ENCODE data around the gene MYO19. TPM values are rescaled to one million over a fixed set of nuclear protein-coding genes. Genes with fewer than 3 reads are reported as not detected.
"Not testable (repeated sequence)": the region's sequence is repeated elsewhere in the genome, so short reads cannot be mapped to it uniquely, and the experiment has no call there.

Gene MYO19
- total and polyA plus RNA-seq, 8 donors = 16.4 to 46.4 (median 28.3) TPM

DNA sequence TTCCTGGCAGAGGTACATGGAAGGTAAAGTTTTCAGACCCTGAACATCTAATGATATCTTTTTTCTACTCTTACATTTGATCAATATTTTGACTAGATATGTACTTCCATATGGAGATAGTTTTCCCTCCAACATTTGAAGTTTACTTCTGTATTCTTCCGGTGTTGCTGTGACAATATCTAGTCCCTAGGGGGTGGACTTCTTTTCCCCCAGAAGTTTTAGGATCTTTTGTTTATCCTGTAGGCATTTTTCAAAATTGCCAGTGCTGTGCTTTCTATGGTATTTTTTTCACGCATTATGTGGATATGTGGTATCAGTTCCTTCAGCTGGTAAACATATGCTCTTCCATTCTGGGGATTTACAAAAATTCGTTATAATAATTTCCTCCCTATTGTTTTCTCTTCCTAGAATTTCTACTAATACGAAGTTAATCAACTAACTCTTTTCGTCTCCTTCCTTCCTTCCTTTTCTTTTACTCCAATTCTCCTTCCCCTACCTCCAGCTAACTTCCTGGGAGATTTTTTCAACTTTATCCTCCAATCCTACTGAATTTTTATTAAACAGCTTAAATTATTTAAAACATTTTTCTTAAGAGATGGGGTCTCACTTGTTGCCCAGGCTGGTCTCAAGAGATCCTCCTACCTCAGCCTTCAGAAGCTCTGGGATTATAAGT lies 74.3 kb downstream of the MYO19 start:
- no peak for DNase-seq
- TF ChIP-seq, protein P1, sequence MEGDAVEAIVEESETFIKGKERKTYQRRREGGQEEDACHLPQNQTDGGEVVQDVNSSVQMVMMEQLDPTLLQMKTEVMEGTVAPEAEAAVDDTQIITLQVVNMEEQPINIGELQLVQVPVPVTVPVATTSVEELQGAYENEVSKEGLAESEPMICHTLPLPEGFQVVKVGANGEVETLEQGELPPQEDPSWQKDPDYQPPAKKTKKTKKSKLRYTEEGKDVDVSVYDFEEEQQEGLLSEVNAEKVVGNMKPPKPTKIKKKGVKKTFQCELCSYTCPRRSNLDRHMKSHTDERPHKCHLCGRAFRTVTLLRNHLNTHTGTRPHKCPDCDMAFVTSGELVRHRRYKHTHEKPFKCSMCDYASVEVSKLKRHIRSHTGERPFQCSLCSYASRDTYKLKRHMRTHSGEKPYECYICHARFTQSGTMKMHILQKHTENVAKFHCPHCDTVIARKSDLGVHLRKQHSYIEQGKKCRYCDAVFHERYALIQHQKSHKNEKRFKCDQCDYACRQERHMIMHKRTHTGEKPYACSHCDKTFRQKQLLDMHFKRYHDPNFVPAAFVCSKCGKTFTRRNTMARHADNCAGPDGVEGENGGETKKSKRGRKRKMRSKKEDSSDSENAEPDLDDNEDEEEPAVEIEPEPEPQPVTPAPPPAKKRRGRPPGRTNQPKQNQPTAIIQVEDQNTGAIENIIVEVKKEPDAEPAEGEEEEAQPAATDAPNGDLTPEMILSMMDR (IDR thresholded peaks at IDR 0.05) = no peak
- no peak overlapping the region for H3K27ac ChIP-seq
- no peak for FAIRE-seq
- H3K36me3 ChIP-seq = no peaks in the 10 kb centered on the region
- H3K4me3 ChIP-seq = no peak overlapping the region
- H3K9me3 ChIP-seq = no peaks in the 10 kb centered on the region
- 48 to 62% methylated on average over 5 of the region's 5 CpGs for WGBS, 2 donors
- H3K27me3 ChIP-seq = no peaks in the 10 kb centered on the region
- intact Hi-C loops (cut with DNase I) = no loop called here
- H3K4me1 ChIP-seq = no peaks in the 10 kb centered on the region
- no peak for ATAC-seq

DNA sequence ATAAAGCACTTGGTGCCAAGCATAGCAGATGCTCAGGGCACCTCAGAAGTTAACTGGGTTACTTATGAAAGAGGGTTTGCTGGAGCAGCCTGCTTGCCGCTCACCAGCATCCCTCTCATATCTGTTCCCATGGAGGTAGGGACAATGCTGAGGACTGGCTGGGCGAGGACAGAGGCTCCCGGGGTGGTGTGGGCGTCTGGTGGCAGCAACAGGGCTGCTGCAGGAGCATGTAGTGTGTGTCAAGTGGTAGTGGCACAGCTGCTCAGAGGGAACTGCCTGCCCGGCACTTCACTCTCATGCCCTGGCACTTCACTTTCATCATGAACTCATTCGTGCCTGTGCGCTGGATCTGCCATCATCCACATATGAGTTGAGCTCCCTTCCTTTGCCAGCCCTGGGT lies 75.1 kb downstream of the MYO19 start:
- DNase-seq (no peak), ATAC-seq (no peak), FAIRE-seq (no peak)
- Histone ChIP-seq H3K4me3 (no peak overlapping the region), H3K27ac (no peak overlapping the region), H3K27me3 (no peaks in the 10 kb centered on the region), H3K36me3 (no peaks in the 10 kb centered on the region), H3K4me1 (no peaks in the 10 kb centered on the region), H3K9me3 (no peaks in the 10 kb centered on the region)
- WGBS, 2 donors = 48 to 57% methylated on average over 7 of the region's 7 CpGs
- TF ChIP-seq, protein P1 (IDR thresholded peaks at IDR 0.05) = no peak
- intact Hi-C loops (cut with DNase I) = no loop called here

DNA sequence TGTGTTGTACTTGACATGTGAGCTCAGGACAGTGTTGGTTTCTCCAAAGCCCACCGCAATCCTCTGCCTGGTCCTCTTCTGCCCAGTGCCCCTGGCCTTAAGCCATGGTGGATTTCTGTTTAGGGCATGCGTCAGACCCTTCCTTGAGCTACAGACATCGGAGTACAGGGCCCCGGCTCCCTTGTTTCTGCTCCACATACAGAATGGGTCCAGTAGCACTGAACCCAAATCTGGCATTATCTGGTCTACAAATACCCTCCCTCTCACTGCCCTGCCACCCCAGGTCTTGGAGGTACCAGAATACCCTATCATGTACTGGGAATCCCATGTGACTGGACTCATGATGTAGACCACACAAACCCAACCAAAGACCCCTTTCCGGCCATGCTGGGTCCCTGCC lies 75.6 kb downstream of the MYO19 start:
- TF ChIP-seq, protein P1 (IDR thresholded peaks at IDR 0.05) = no peak
- no peak for DNase-seq
- Histone ChIP-seq H3K4me3 (no peak overlapping the region), H3K27me3 (no peaks in the 10 kb centered on the region), H3K9me3 (no peaks in the 10 kb centered on the region), H3K36me3 (no peaks in the 10 kb centered on the region), H3K4me1 (no peaks in the 10 kb centered on the region), H3K27ac (no peak overlapping the region)
- ATAC-seq = no peak
- WGBS, 2 donors = 71 to 84% methylated on average over 5 of the region's 5 CpGs
- intact Hi-C loops (cut with DNase I) = no loop called here
- no peak for FAIRE-seq

DNA sequence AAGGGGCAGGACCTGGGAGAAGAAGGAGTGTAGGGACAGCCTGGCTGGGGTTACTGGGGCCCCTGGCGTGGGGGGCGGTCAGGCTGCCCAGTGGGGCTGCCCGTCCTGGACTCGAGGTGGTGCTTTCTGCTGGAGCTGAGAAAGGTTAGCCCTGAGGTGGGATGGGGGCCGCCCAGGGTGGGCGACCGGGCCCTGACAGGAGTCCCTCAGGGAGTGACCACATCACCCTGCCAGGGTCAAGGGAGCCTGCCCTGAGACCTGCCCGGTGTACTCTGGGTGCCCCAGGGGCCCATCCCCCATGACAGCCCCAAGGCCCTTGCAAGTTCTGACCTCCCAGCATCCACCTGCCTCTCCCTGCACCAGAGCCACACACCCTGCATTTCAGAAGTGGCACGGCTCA lies 77.0 kb downstream of the MYO19 start:
- H3K4me3 ChIP-seq; H3K27ac ChIP-seq; H3K9me3 ChIP-seq; H3K27me3 ChIP-seq; H3K36me3 ChIP-seq; FAIRE-seq; ATAC-seq; DNase-seq; H3K4me1 ChIP-seq; intact Hi-C loops (cut with DNase I): not testable (repeated sequence)
- 74 to 86% methylated on average over 8 to 9 of the region's 9 CpGs for WGBS, 2 donors

DNA sequence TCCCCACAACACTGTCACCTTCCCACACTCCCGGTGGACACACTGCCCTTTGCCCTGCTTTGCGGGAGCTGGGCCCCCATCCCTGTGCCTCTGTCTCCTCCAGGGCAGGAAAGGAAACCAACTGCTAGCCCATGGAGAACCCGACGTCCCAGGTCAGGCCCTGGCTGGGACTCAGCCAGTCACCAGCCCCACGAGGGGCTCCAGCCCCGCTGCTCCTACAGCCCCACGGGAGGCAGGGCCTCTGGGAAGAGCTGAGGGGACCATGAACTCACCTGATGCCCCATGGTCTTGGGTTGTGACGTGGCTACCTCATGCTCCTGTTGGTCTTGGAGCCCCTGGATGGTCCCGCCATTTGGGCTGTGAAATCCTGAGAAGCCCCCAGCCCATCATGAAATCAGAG lies 81.8 kb downstream of the MYO19 start:
- H3K4me1 ChIP-seq; ATAC-seq; FAIRE-seq; DNase-seq; H3K9me3 ChIP-seq; intact Hi-C loops (cut with DNase I); H3K4me3 ChIP-seq; H3K27ac ChIP-seq; H3K36me3 ChIP-seq; H3K27me3 ChIP-seq: not testable (repeated sequence)
- WGBS, 2 donors = 53 to 55% methylated on average over 9 of the region's 9 CpGs

DNA sequence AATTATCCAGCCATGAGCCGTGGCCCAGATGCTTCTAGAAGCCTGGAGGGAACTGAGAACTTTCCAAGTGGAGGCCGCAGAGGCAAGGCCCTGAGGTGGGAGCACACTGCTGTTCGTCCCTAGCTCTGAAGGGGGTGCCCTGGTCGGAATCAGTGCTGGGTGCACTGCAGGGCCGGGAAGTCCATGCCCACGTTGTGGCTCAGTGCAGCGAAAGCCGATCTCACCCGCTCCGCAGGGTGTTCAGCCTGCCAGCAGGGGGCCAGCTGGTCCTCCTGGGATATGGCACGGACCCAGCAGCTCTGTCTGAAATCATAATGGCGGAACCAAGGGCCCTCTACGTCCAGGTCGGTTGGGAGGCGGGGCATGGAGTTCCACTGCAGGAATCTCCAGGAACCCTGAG lies 84.7 kb downstream of the MYO19 start:
- DNase-seq; H3K27me3 ChIP-seq; H3K4me3 ChIP-seq; H3K4me1 ChIP-seq; FAIRE-seq; H3K9me3 ChIP-seq; H3K27ac ChIP-seq; ATAC-seq; intact Hi-C loops (cut with DNase I); H3K36me3 ChIP-seq: not testable (repeated sequence)
- WGBS, 2 donors = 28 to 39% methylated on average over 10 to 11 of the region's 15 CpGs

Other genes with a start within 250 kb of the MYO19 start
- gene TBC1D3G, start 211.0 kb downstream of the MYO19 start, total RNA-seq = 1 to 10 TPM in 1 of 6 donors, not detected in 5; 1.6 TPM
- gene TBC1D3G, start 211.0 kb downstream of the MYO19 start, polyA plus RNA-seq = 10 to 100 TPM in 1 of 2 donors, under 1 TPM in 1; 0.85 to 16.7 TPM
- gene TBC1D3H, start 146.4 kb downstream of the MYO19 start, total RNA-seq = not detected
- 1 to 10 TPM in 1 of 2 donors, not detected in 1; 2.6 TPM for gene TBC1D3H, start 146.4 kb downstream of the MYO19 start, polyA plus RNA-seq
- 10 to 100 TPM; 13.6 to 19.2 (median 15.4) TPM for gene ZNHIT3, start 48.2 kb downstream of the MYO19 start, total RNA-seq
- gene ZNHIT3, start 48.2 kb downstream of the MYO19 start, polyA plus RNA-seq = 10 to 100 TPM; 20.4 to 31.8 TPM
- 1 to 10 TPM; 1.1 to 3.7 (median 2.9) TPM for gene PIGW, start 119 bp upstream of the MYO19 start, total RNA-seq
- 1 to 10 TPM; 2.4 to 3.9 TPM for gene PIGW, start 119 bp upstream of the MYO19 start, polyA plus RNA-seq
- 10 to 100 TPM; 27.3 to 41.5 (median 36.7) TPM for gene GGNBP2, start 10.1 kb upstream of the MYO19 start, total RNA-seq
- gene GGNBP2, start 10.1 kb upstream of the MYO19 start, polyA plus RNA-seq = 10 to 100 TPM; 28.4 to 41.8 TPM
- 1 to 10 TPM; 6.5 to 9.1 (median 7.6) TPM for gene DHRS11, start 57.0 kb upstream of the MYO19 start, total RNA-seq
- 10 to 100 TPM; 14.7 to 15.4 TPM for gene DHRS11, start 57.0 kb upstream of the MYO19 start, polyA plus RNA-seq
- 1 to 10 TPM; 2.5 to 5.0 (median 4.4) TPM for gene MRM1, start 66.7 kb upstream of the MYO19 start, total RNA-seq
- gene MRM1, start 66.7 kb upstream of the MYO19 start, polyA plus RNA-seq = 1 to 10 TPM; 5.0 to 7.5 TPM

Data from pancreas (tissue), 10 donors.